Right lobe of liver (tissue), 6 donors: ENCODE data around the gene ADGRA1. TPM values are rescaled to one million over a fixed set of nuclear protein-coding genes. Genes with fewer than 3 reads are reported as not detected.

Source experiments
- ATAC-seq, 4 donors: fragments of 200-7000 bp; cut with Tn5 transposase; one replicate each; pipeline ENCODE4 v1.9.1; 2020; ENCODE audit warnings: mild to moderate bottlenecking in 4 of 4, moderate library complexity in 4 of 4
- DNase-seq, 3 donors: peaks; one replicate each; pipeline ENCODE4 v3.0.0-alpha.2; 2020
- H3K27ac ChIP-seq, 3 donors: fragments of 200-600 bp; one replicate each; pipeline ENCODE4 v1.8.0; 2022
- H3K27me3 ChIP-seq, 2 donors: fragments of 200-600 bp; one replicate each; pipeline ENCODE4 v1.8.0; 2022
- H3K36me3 ChIP-seq, 4 donors: fragments of 200-600 bp; sonication (generic) in 1 of 4; one replicate each; pipeline versions ENCODE4 v1.5.1 to v1.8.0; 2017 to 2022; ENCODE audit warnings: control low read depth in 1 of 4
- H3K4me1 ChIP-seq, 4 donors: fragments of 200-600 bp; sonication (generic) in 1 of 4; one replicate each; pipeline versions ENCODE4 v1.5.1 to v1.8.0; 2017 to 2022; ENCODE audit warnings: control low read depth in 1 of 4
- H3K4me3 ChIP-seq, 3 donors: fragments of 200-600 bp; one replicate each; pipeline ENCODE4 v1.8.0; 2022
- H3K9me3 ChIP-seq, 4 donors: fragments of 200-600 bp; sonication (generic) in 1 of 4; one replicate each; pipeline versions ENCODE4 v1.5.1 to v1.8.0; 2017 to 2022; ENCODE audit warnings: control low read depth in 1 of 4
- CTCF ChIP-seq, 4 donors: fragments of 200-600 bp in 3 of 4; fragments of 450-650 bp in 1 of 4; IDR thresholded peaks; one replicate each; pipeline versions ENCODE4 v1.5.1 to v1.8.0; 2016 to 2022; ENCODE audit warnings: antibody characterized with exemption in 4 of 4, mild to moderate bottlenecking in 2 of 4
- POLR2A ChIP-seq: fragments of 450-650 bp; IDR thresholded peaks from one replicate; pipeline ENCODE4 v1.6.1; 2017; ENCODE audit warnings: antibody characterized with exemption, mild to moderate bottlenecking
- WGBS: methylation state at CpG from one replicate; pipeline ENCODE4 v1.1.6; 2018; ENCODE audit warnings: low coverage, low lambda C conversion rate; ENCODE audit not compliant: insufficient coverage; ENCODE audit errors: missing lambda C conversion rate; 5-methylcytosine and 5-hydroxymethylcytosine counted together
- intact Hi-C, 2 donors: fragments of 100-400 bp; cut with DNase I; formaldehyde crosslinking; loops; one replicate each; pipeline versions ENCODE4 v1.11.2 to v1.14.1; 2022
- total RNA-seq, 6 experiments: library from RNA; depleted of rRNA in 2 of 6; stranded (reverse); fragments of >200 nt in 2 of 6; fragmentation: NEBNext Ultra II Directional in 3 of 6; extraction: Animal tissue kit (Norgen Biotek cat#: 25700) in 3 of 6; gene quantifications; one replicate each; pipeline versions ENCODE4 v1.1.0 to v1.2.4, GENCODE V29; 2016 to 2023
- donor health status: DM: no; HTN: yes; CAD: no.
- donor health status: DM: no; HTN: no; CAD: no.
- donor health status: DM: no; HTN: no; CAD: no.
- donor health status: DM: no; HTN: yes; CAD: no.
- donor health status: DM: no; HTN: yes; CAD: no.

Gene ADGRA1
- total RNA-seq, 6 experiments from 2014 or later = 0.10 to 0.46 (median 0.16) TPM; not detected in 1

- H3K4me1 ChIP-seq = no peaks in the 10 kb centered on the region
- WGBS = 90% methylated on average over 5 of the region's 30 CpGs
- no peak overlapping the region for H3K27ac ChIP-seq
- no peak for ATAC-seq
- no peak for DNase-seq
- H3K36me3 ChIP-seq = no peaks in the 10 kb centered on the region
- H3K4me3 ChIP-seq = no peak overlapping the region
- intact Hi-C loops = no loop called here
- H3K27me3 ChIP-seq = no peaks in the 10 kb centered on the region
- H3K9me3 ChIP-seq = peaks cover 0 to 8% (median 0%) of the 10 kb centered on the region in 4 donors
- TF ChIP-seq CTCF (IDR thresholded peaks at IDR 0.05) (no peak), POLR2A (no peak)
Observed at GRCh38 chr10:133104963-133105640, 17.4 kb downstream of the ADGRA1 start.

DNA sequence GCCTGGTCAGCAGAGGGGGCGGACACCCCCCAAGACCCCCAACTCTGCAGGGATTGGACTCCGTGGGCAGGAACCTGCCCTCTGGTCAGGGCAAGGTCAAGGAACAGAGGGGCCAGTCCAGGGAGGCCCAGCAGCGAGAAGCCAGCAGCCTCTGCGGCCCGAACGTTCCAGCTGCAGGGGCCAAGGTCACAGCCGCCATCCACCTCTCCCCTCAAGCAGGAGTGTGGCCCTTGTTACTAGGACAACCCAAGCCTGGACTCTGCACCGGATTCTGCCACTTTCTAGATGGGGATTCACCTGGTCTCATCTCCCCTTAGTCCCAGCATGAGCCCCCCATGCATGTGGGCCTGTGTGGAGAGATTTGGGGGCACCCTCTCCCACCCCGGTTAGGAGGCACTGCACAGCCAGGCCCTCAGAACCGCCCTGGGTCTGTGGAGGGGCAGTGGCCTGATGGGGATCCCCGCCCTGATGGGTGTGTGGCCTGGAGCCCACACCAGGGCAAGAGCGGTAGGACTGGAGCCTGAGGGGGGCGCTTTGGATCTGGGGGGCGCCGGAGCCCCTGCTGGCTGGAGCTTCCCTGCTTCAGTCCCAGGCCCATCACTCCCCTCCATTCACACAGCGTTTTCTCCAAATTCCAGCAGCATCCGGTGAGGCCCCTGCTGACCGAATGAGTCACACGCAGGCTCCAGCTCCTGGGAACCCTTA, 18.1 kb downstream of the ADGRA1 start:
- no peaks in the 10 kb centered on the region for H3K4me1 ChIP-seq
- H3K9me3 ChIP-seq = peaks cover 0 to 8% (median 0%) of the 10 kb centered on the region in 4 donors
- no CpG with 5 or more reads among the region's 19 CpGs for WGBS
- H3K4me3 ChIP-seq = no peak overlapping the region
- no peak for ATAC-seq
- intact Hi-C loops = no loop called here
- DNase-seq = no peak
- H3K27me3 ChIP-seq = no peaks in the 10 kb centered on the region
- H3K36me3 ChIP-seq = no peaks in the 10 kb centered on the region
- H3K27ac ChIP-seq = no peak overlapping the region
- TF ChIP-seq POLR2A (no peak), CTCF (IDR thresholded peaks at IDR 0.05) (no peak)

- TF ChIP-seq POLR2A (no peak), CTCF (IDR thresholded peaks at IDR 0.05) (no peak)
- Histone ChIP-seq H3K9me3 (peaks cover 0 to 8% (median 0%) of the 10 kb centered on the region in 4 donors), H3K27me3 (no peaks in the 10 kb centered on the region), H3K27ac (no peak overlapping the region), H3K36me3 (no peaks in the 10 kb centered on the region), H3K4me3 (no peak overlapping the region), H3K4me1 (no peaks in the 10 kb centered on the region)
- DNase-seq (no peak), ATAC-seq (no peak)
- intact Hi-C loops = no loop called here
- WGBS = 60% methylated on average over 1 of the region's 18 CpGs
Observed at GRCh38 chr10:133106516-133106915, 18.8 kb downstream of the ADGRA1 start.

- Histone ChIP-seq H3K4me3 (no peak overlapping the region), H3K9me3 (peaks cover 0 to 8% (median 0%) of the 10 kb centered on the region in 4 donors), H3K4me1 (no peaks in the 10 kb centered on the region), H3K36me3 (no peaks in the 10 kb centered on the region), H3K27ac (no peak overlapping the region), H3K27me3 (no peaks in the 10 kb centered on the region)
- DNase-seq = no peak
- intact Hi-C loops = no loop called here
- no peak for ATAC-seq
- TF ChIP-seq CTCF (IDR thresholded peaks at IDR 0.05) = no peak
- no peak for TF ChIP-seq POLR2A
- 60% methylated on average over 1 of the region's 1 CpG for WGBS
Observed at GRCh38 chr10:133107442-133107841, 19.7 kb downstream of the ADGRA1 start.
